ENCODE results near the gene PKNOX2.

The PKNOX2 gene

DNA sequence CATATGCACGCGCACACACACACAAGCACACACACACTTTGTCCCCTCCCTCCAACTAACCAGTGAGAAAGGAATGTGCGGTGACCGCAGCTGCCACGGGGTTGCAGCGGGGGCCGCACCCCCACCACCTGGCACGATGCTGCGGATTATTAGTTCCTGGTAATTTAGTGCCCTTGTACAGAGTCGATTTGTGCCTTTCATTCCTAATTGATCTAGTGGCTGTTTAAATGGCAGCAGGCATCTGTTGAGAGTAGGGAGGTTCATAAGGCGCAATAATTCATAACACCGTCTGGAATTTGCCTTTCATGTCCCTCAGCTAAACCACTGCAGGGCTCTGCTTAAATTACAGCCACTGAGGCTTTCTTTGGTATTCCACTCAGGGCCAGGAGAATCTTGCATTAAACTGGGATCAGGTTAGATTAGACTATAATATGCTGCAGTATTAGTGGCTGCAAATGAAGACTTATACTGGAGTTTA, 217.8 kb downstream of the PKNOX2 start:
- DNase-seq (ENCODE audit: low read depth) = no peak

DNA sequence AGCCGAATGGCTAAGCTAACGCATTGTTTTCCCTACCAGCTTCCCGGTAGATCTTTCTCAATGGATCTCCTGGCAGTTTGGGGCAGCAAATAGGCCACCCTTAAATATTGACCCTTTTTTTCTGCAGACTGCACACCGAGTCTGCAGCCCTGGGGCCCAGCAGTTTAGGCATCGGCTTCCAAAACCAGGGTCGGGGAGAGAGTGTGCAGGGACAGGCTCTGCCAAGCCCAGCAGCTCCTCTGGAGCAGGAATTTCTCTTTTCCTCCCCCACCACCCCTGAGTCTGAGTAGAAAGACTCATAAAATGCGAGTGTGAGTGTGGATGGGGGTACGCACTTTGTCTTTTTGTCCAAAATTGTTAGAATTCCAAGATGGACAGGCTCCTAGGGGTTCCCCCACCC, 218.3 kb downstream of the PKNOX2 start:
- DNase-seq (ENCODE audit: low read depth) = no peak

GRCh38 chr11:125384825-125385224, 220.3 kb downstream of the PKNOX2 start:
- DNase-seq (ENCODE audit: low read depth) = no peak

- DNase-seq (ENCODE audit: low read depth) = no peak
These were observed 223.3 kb downstream of the PKNOX2 start for GRCh38 chr11:125387901-125388300.

- no peak for DNase-seq (ENCODE audit: low read depth)
These were observed 224.1 kb downstream of the PKNOX2 start for GRCh38 chr11:125388611-125389010.

GRCh38 chr11:125389339-125390166, 225.0 kb downstream of the PKNOX2 start:
- DNase-seq (ENCODE audit: low read depth) = no peak

GRCh38 chr11:125390946-125391345, 226.4 kb downstream of the PKNOX2 start:
- no peak for DNase-seq (ENCODE audit: low read depth)

DNA sequence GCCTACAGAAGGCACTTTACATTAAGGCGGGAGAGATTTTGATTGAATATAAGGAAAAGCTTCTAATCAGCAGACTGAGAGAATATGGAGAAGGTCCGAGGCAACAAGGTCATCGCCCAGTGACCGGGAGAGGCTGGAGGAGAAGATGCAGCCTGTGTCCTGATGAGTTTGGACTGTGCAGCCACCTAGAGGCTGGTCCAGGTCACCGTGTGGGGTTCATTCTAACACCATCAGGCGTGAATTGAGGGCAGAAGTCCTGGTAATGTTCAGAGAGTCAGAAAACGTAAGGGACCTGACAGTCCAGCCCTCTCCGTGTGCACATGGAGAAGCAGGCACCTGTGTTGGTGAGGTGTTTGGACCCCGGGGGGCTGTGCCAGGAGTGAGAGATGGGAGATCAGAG, 228.8 kb downstream of the PKNOX2 start:
- no peak for DNase-seq (ENCODE audit: low read depth)

GRCh38 chr11:125394296-125394695, 229.7 kb downstream of the PKNOX2 start:
- no peak for DNase-seq (ENCODE audit: low read depth)

DNA sequence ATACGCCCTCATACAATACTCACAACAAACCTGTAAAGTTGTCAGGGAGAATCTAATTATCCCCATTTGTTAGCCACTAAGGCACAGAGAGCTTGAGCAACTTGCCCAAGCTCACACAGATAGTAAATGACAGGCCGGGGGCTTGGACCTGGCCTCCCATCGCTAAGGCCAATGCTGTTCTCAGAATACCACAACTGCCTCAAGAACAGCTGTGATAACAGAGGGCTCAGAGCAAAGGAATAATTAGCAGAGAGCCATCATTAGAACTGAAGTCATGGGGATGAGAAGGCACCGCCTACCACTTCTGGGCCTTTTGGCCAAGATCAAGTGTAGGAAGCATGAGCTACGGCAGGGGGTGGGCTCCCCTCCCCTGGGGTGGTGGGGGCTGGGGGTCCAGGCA, 232.9 kb downstream of the PKNOX2 start:
- DNase-seq (ENCODE audit: low read depth) = no peak

- DNase-seq (ENCODE audit: low read depth) = no peak
These were observed 233.9 kb downstream of the PKNOX2 start for GRCh38 chr11:125398475-125398874.

GRCh38 chr11:125398994-125399640, 234.6 kb downstream of the PKNOX2 start:
- no peak for DNase-seq (ENCODE audit: low read depth)

- no peak for DNase-seq (ENCODE audit: low read depth)
These were observed 235.4 kb downstream of the PKNOX2 start for GRCh38 chr11:125399945-125400344.

- DNase-seq (ENCODE audit: low read depth) = no peak
These were observed 236.7 kb downstream of the PKNOX2 start for GRCh38 chr11:125401235-125401634.

- DNase-seq (ENCODE audit: low read depth) = no peak
These were observed 237.2 kb downstream of the PKNOX2 start for GRCh38 chr11:125401746-125402145.

DNA sequence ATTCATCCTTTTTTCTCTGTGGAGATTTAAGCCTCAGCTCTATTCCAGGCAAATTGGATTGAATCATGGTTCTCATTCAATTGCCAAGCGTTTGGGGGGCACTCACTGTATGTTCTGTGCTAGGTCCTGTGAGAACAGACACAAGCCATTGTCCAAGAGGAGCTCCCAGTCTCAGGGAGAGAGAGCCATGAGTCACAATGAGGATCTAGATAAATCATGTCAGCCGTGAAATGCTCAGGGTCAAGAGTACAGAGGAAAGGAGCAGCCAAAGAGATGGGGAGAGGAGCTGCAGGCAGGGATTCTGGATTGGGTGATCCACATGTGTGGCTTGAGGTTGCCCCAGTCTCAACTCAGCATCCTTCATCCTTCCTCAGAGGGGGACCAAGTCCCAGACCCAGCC, 237.9 kb downstream of the PKNOX2 start:
- DNase-seq (ENCODE audit: low read depth) = no peak

DNA sequence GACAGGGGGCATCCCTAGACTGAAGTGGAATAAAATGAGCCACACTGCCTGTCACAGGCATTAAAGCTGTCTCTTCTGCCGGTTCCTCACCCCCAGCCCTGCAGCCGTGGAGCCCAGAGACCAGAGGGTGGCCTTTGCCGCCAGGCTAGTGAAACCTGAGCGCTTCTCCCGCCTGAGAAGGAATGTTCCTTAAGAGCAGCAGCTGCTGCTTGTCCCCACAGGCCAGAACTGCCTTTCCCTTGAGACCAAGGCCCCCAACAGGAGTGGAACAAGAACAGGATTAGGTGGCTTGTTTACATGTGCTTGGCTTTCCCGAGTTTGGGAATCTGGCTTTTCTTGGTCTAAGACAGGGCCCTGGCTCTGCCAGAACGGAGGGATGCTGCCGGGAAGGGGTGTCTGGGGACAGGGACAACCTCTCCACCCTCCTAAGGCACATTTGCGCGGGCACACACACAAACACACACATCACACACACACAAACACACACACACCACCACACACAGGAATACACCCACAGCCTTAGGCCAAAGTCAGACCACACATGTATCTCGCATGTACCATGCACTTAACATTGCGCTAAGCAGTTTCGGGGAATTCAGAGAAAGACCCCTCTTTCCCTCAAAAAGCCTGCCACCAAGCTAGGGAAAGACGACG, 239.7 kb downstream of the PKNOX2 start:
- no peak for DNase-seq (ENCODE audit: low read depth)

DNA sequence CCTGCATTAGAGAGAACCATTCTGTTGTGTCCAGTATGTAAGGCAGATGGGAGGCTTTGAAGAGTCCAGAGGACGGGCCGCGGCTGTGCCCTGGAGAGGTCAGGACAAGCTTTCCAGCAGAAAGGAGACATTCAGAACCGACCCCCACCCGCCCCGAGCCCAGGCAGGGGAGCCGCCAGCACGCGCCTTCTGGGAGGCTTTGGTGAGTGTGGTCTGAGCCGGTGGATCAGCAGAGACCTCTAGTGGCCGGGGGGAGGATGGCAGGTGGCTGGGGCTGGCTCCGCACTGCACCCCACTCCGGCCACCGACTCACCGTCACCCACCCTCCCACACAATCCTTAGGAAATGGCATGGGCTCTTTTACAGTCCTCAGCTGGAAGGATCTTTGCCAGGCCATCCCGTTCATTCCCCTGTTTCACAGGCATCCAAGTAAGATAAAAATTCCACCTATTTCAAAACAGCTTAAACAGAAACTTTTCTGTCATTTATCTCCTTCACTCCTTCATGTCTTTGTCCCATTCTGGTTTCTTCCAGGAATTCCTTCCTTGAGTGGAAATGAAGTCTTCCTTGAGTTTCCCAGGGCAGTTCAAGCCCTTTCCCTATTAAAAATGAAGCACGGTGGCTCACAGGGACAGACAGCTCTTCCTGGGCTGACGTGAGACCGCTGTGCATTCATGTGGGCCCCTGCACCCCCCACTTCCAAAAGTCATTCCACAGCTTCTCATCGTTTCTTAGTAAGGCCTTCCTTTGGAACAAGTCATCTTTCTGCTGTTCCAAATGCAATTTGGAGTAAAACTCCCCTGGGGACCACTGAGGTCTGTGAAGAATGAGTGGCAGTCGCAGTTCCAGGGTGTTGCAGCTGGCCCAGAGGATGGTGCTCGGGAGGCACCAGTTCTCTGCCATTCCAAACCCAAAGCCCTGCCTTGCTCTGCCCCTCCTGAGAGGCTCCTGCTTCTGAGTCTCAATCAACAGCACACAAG, 240.6 kb downstream of the PKNOX2 start:
- DNase-seq (ENCODE audit: low read depth) = peak; percentile 57

DNA sequence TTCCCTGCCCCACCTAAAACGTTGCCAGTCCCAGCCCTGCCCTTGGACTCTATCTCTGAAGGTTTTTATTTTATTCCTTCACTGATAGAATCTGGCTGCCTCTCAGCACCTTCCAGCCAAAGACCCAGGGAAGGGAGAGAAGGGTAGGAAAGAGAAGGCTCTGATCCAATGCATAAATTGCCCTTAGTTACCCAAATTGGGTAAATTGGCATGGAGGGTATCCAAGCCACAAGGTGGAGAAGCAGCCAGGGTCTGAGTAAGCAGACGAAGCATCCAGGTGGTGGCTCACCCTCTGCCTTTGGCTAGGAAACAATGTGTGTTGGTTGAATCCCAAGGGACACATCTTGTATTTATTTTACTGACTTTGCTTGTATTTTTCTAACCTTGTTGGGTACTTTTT, 242.5 kb downstream of the PKNOX2 start:
- no peak for DNase-seq (ENCODE audit: low read depth)

DNA sequence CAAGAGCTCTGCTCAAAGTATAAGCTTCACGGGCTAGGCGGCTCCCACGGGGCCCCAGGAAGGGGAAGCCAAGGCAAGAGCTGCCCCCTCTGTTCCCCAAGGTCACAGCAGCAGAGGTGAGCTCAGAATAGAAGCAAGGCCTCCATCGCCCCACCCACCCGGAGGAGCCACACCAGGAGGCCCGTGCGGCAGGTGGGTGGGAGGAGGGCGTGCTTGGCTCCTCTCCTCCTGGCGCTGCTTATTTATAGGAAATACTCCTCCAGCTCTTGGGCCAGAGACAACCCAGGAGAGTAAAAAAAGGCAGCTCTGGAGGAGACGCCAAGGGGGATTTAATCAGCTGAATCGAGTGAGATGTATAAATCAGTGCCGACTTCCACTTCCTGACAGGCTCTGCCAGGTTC, 243.8 kb downstream of the PKNOX2 start:
- DNase-seq (ENCODE audit: low read depth) = no peak

- no peak for DNase-seq (ENCODE audit: low read depth)
These were observed 245.5 kb downstream of the PKNOX2 start for GRCh38 chr11:125410091-125410490.

DNA sequence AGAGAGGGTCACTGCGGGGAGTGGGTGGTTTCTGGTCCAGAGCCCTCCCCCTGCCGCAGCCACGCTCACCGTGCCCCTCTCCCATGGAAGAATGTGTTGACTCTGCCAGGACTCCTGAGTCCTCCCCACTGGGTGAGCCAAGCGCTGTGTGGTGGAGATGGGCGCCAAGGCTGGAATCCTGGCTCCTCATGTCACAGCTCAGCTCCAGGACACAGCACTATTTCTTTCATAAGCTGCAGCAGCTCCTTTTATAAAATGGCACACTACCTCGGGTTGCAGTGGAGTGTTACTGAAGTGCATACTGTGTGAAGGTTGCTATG, 247.6 kb downstream of the PKNOX2 start:
- no peak for DNase-seq (ENCODE audit: low read depth)
